K562 (cell line): ENCODE results near the gene FAM24A. TPM values are rescaled to one million over a fixed set of nuclear protein-coding genes. Genes with fewer than 3 reads are reported as not detected.
A peak's percentile ranks its signal among the peaks of the same experiment; 100 is the strongest.

Experiments
- CCNT2 ChIP-seq: IDR thresholded peaks from 2 replicates; pipeline ENCODE4 v1.6.1; 2011; ENCODE audit warnings: borderline replicate concordance, low read depth, mild to moderate bottlenecking, moderate library complexity, mixed read lengths, low read length; ENCODE audit not compliant: insufficient read length; ENCODE audit errors: extremely low read depth
- CSDE1 ChIP-seq, 2 experiments: fragments of 450-650 bp; IDR thresholded peaks; 2 replicates each; pipeline ENCODE4 v1.6.1; 2016; ENCODE audit warnings: mild to moderate bottlenecking in 1 of 2
- FOXA1 ChIP-seq: fragments of 450-650 bp; IDR thresholded peaks from 2 replicates; pipeline ENCODE4 v1.6.1; 2016; ENCODE audit warnings: mild to moderate bottlenecking, borderline replicate concordance
- FOXJ3 ChIP-seq: sonication (generic); formaldehyde crosslinking; IDR thresholded peaks from 2 replicates; pipeline ENCODE4 v1.4.0; 2020; ENCODE audit warnings: mild to moderate bottlenecking, missing genetic modification reagents
- FOXK1 ChIP-seq: sonication (generic); formaldehyde crosslinking; IDR thresholded peaks from 2 replicates; pipeline ENCODE4 v1.8.0; 2022; ENCODE audit warnings: missing genetic modification reagents, mild to moderate bottlenecking, borderline replicate concordance
- HDAC2 ChIP-seq: fragments of 450-650 bp; IDR thresholded peaks from 2 replicates; pipeline ENCODE4 v1.6.1; 2016; ENCODE audit warnings: mild to moderate bottlenecking
- HMGN3 ChIP-seq: IDR thresholded peaks from 2 replicates; pipeline ENCODE4 v1.6.1; 2011; ENCODE audit warnings: borderline replicate concordance, low read depth, mild to moderate bottlenecking, mixed read lengths, low read length; ENCODE audit not compliant: insufficient read length; ENCODE audit errors: extremely low read depth
- KAT8 ChIP-seq: fragments of 450-650 bp; IDR thresholded peaks from 2 replicates; pipeline ENCODE4 v1.6.1; 2016; ENCODE audit warnings: low read depth, mild to moderate bottlenecking
- KLF13 ChIP-seq: fragments of 450-650 bp; IDR thresholded peaks from 2 replicates; pipeline ENCODE4 v1.6.1; 2016; ENCODE audit warnings: missing genetic modification characterization, low read depth, mild to moderate bottlenecking, missing compliant biosample characterization, moderate library complexity, borderline replicate concordance
- MAFF ChIP-seq: IDR thresholded peaks from 2 replicates; pipeline ENCODE4 v1.6.1; 2012; ENCODE audit warnings: low read length, improper control_type of control experiment
- MAFG ChIP-seq: fragments of 450-650 bp; conservative IDR thresholded peaks from 2 replicates; pipeline ENCODE4 v1.6.1; 2016; ENCODE audit warnings: missing genetic modification characterization, missing compliant biosample characterization
- MEIS2 ChIP-seq: fragments of 450-650 bp; IDR thresholded peaks from 2 replicates; pipeline ENCODE4 v1.6.1; 2014; ENCODE audit warnings: mild to moderate bottlenecking; ENCODE audit not compliant: partially characterized antibody
- RBBP5 ChIP-seq: fragments of 200-600 bp; sonication (generic); IDR thresholded peaks from 2 replicates; pipeline ENCODE4 v1.6.1; 2012; ENCODE audit warnings: borderline replicate concordance, mild to moderate bottlenecking, low read length, control low read depth, inconsistent platforms; ENCODE audit not compliant: insufficient read depth, poor library complexity, severe bottlenecking
- TAF9B ChIP-seq: fragments of 450-650 bp; IDR thresholded peaks from 2 replicates; pipeline ENCODE4 v1.6.1; 2018; ENCODE audit warnings: mild to moderate bottlenecking; ENCODE audit not compliant: partially characterized antibody
- TBL1XR1 ChIP-seq, 2 experiments: IDR thresholded peaks; 2 replicates each; pipeline ENCODE4 v1.6.1; 2012; ENCODE audit warnings: improper control_type of control experiment in 2 of 2, low read length in 2 of 2, mild to moderate bottlenecking in 1 of 2
- YBX1 ChIP-seq: fragments of 450-650 bp; IDR thresholded peaks from 2 replicates; pipeline ENCODE4 v1.7.1; 2016; ENCODE audit warnings: mild to moderate bottlenecking
- ZEB2 ChIP-seq: fragments of 450-650 bp; IDR thresholded peaks from 2 replicates; pipeline ENCODE4 v1.6.1; 2016
- ZKSCAN8 ChIP-seq: fragments of 200-800 bp; sonication (Bioruptor generic); IDR thresholded peaks from 2 replicates; pipeline ENCODE4 v1.6.1; 2016; ENCODE audit warnings: missing genetic modification characterization, missing compliant biosample characterization
- ZNF165 ChIP-seq: fragments of 250-450 bp; sonication (Bioruptor Pico); IDR thresholded peaks from 2 replicates; pipeline ENCODE4 v1.4.0; 2020; ENCODE audit warnings: borderline replicate concordance
- ZNF197 ChIP-seq: fragments of 200-800 bp; sonication (Bioruptor generic); IDR thresholded peaks from 2 replicates; pipeline ENCODE4 v1.6.1; 2016; ENCODE audit warnings: low read depth, missing genetic modification characterization, missing compliant biosample characterization
- ZNF23 ChIP-seq: fragments of 250-450 bp; sonication (Bioruptor Pico); IDR thresholded peaks from 2 replicates; pipeline ENCODE4 v1.4.0; 2020; ENCODE audit warnings: mild to moderate bottlenecking
- ZNF316 ChIP-seq: fragments of 450-650 bp; IDR thresholded peaks from 2 replicates; pipeline ENCODE4 v1.6.1; 2016
- ZNF644 ChIP-seq: fragments of 200-800 bp; sonication (Bioruptor generic); IDR thresholded peaks from 2 replicates; pipeline ENCODE4 v1.6.1; 2016; ENCODE audit warnings: low read depth, missing genetic modification characterization, missing compliant biosample characterization
- polyA plus RNA-seq, 8 experiments: library from polyadenylated mRNA; depleted of rRNA in 4 of 8; stranded (reverse) in 5 of 8; unstranded in 3 of 8; fragments of >200 nt; fragmentation: Nextera tagmentation in 2 of 8; fragmentation: Illumina TruSeq in 1 of 8; extraction: Ambion mirVana in 2 of 8; extraction: Trizol in 1 of 8; gene quantifications; 2 replicates each; pipeline versions ENCODE4 v1.2.1 to v1.2.3, GENCODE V29; 2011 to 2014; ENCODE audit warnings: inconsistent platforms in 1 of 8, missing spikeins in 1 of 8
- total RNA-seq, 7 experiments: library from RNA; depleted of rRNA in 6 of 7; stranded (reverse); fragments of >200 nt in 6 of 7; fragmentation: Illumina TruSeq in 2 of 7; extraction: Trizol in 2 of 7; gene quantifications; 2 replicates each; pipeline versions ENCODE4 v1.2.1 to v1.2.3, GENCODE V29; 2011 to 2021; ENCODE audit warnings: low replicate concordance in 1 of 7
- TF ChIP-seq, protein P1 (sequence below): fragments of 450-650 bp; formaldehyde crosslinking; IDR thresholded peaks from 2 replicates; pipeline ENCODE4 v1.4.0; 2022; ENCODE audit warnings: missing genetic modification characterization
- TF ChIP-seq, protein P2 (sequence below), 3 experiments: fragments of 200-800 bp in 1 of 3; sonication (Bioruptor generic) in 1 of 3; sonication (generic) in 1 of 3; formaldehyde crosslinking in 1 of 3; IDR thresholded peaks; 2 replicates each; pipeline versions ENCODE4 v1.6.1 to v1.8.0; 2016 to 2022; ENCODE audit warnings: mild to moderate bottlenecking in 2 of 3, missing compliant biosample characterization in 2 of 3, missing genetic modification characterization in 2 of 3, missing genetic modification reagents in 1 of 3
- TF ChIP-seq, protein P3 (sequence below): fragments of 250-450 bp; sonication (Bioruptor Pico); IDR thresholded peaks from 2 replicates; pipeline ENCODE4 v1.9.0; 2021; ENCODE audit warnings: mild to moderate bottlenecking

The FAM24A gene
- total and polyA plus RNA-seq, 9 of the 15 experiments (the other 6 are each of a cell fraction or from before 2014, with no cell fraction given), result not detected

DNA sequence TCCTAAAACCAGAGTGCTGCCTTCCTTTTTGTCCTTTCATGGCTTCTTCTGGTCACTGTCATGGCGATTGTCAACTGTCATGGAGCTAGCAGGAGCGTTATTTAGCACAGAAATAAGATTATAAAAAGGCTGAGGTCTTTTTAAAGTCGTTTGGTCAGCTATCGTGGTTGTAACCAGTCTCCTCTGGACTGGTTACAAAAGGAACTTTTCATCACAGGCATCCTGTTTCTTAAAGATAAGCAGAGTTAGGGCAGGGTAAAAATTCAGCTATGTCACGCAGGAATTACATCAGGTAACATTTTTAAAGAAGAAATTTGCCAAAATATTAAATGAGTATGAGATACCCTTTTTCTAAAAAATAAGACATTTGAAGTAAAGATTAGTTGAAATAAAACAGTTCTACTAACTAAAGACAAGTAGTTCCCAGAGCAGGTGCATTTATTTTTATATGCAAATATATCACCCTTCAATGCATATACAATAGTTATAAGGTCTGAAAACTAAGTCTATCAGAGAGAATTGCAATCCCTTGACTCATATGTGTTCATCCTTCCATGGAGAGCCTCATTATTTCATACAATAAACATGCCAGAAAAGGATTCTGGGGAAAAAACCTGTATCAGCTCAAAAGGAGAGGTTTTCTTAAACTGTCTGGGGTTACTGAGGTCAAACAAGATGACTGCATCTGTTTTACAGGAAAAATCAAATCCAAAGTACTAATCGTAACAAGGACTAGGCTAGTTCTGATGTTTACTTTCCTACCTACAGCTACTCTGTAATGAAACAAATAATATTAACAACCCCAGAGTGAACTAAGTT, 20.9 kb downstream of the FAM24A start (continued):
- TF ChIP-seq, protein P1, sequence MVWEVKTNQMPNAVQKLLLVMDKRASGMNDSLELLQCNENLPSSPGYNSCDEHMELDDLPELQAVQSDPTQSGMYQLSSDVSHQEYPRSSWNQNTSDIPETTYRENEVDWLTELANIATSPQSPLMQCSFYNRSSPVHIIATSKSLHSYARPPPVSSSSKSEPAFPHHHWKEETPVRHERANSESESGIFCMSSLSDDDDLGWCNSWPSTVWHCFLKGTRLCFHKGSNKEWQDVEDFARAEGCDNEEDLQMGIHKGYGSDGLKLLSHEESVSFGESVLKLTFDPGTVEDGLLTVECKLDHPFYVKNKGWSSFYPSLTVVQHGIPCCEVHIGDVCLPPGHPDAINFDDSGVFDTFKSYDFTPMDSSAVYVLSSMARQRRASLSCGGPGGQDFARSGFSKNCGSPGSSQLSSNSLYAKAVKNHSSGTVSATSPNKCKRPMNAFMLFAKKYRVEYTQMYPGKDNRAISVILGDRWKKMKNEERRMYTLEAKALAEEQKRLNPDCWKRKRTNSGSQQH (CRISPR knock-in tag), result no peak
- TF ChIP-seq RBBP5 (no peak), CSDE1 (IDR thresholded peaks at IDR 0.05) (no peak), FOXK1 (CRISPR knock-in tag) (no peak), KAT8 (no peak), MAFG (tag) (peak; percentile 75), FOXJ3 (CRISPR knock-in tag) (no peak), FOXA1 (no peak), HDAC2 (0 out of 2 replicates have a peak, but pooled peaks have one; percentile 8), TAF9B (no peak), HMGN3 (no peak), ZEB2 (no peak), KLF13 (no peak), ZNF197 (CRISPR knock-in tag) (no peak), YBX1 (no peak), ZNF23 (CRISPR knock-in tag) (no peak), ZNF644 (tag) (no peak; the same call in 1 of the 2 replicates), ZNF316 (peak; percentile 70), MAFF (peak; percentile 44; the same call in 1 of the 2 replicates), MEIS2 (peak; percentile 90), CCNT2 (no peak), ZNF165 (CRISPR knock-in tag) (no peak), TBL1XR1 (IDR thresholded peaks at IDR 0.05; ENCODE audit: low read length in 2 of 2) (no peak), ZKSCAN8 (CRISPR knock-in tag) (no peak)
- TF ChIP-seq, protein P2, sequence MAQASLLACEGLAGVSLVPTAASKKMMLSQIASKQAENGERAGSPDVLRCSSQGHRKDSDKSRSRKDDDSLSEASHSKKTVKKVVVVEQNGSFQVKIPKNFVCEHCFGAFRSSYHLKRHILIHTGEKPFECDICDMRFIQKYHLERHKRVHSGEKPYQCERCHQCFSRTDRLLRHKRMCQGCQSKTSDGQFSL (CRISPR knock-in tag; IDR thresholded peaks at IDR 0.05), result no peak
- TF ChIP-seq, protein P2 (tag; IDR thresholded peaks at IDR 0.05), result no peak
- TF ChIP-seq, protein P3, sequence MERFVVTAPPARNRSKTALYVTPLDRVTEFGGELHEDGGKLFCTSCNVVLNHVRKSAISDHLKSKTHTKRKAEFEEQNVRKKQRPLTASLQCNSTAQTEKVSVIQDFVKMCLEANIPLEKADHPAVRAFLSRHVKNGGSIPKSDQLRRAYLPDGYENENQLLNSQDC (CRISPR knock-in tag), result no peak
